Activated naive CD8-positive, alpha-beta T cell treated with anti-CD3 and anti-CD28 coated beads, Interleukin-2, amount 50 U/mL, for 24 hours (primary cell): ENCODE results near the gene N4BP2L2.

Experiments used
- ATAC-seq: fragments of 150-1000 bp; cut with Tn5 transposase; one replicate; pipeline ENCODE4 v1.10.0; 2021
- DNase-seq: peaks from one replicate; pipeline ENCODE4 v3.0.0; 2021
- H3K27ac Mint-ChIP-seq: one replicate; pipeline ENCODE4 v1.8.0; 2021; ENCODE audit warnings: mild to moderate bottlenecking, mixed read lengths
- H3K27me3 Mint-ChIP-seq: one replicate; pipeline ENCODE4 v1.8.0; 2021; ENCODE audit warnings: mixed read lengths
- H3K36me3 Mint-ChIP-seq: one replicate; pipeline ENCODE4 v1.8.0; 2021; ENCODE audit warnings: low read depth, mixed read lengths
- H3K4me1 Mint-ChIP-seq: one replicate; pipeline ENCODE4 v1.8.0; 2021; ENCODE audit warnings: mixed read lengths
- H3K4me3 Mint-ChIP-seq: one replicate; pipeline ENCODE4 v1.8.0; 2021; ENCODE audit warnings: mild to moderate bottlenecking, moderate library complexity, mixed read lengths
- H3K9me3 Mint-ChIP-seq: one replicate; pipeline ENCODE4 v1.8.0; 2021; ENCODE audit warnings: mixed read lengths

Gene N4BP2L2

DNA sequence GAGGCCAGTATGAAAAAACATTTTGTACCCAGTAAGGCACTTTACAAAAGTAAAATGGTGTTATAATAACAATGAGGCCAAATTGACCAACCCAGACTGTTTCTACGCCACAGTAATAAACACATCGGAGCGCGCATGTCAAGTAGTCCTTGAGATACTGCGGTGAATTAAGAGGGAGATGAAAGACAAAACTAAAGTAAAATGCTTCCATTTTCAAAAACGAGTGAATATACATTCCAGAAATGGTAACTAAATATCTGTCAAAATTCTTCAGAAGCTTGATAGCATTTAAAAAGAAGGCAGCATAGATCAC lies 129.6 kb downstream of the N4BP2L2 start:
- Mint-ChIP-seq H3K9me3 (no peaks in the 10 kb centered on the region), H3K27ac (no peak overlapping the region), H3K36me3 (peaks cover 20% of the 10 kb centered on the region), H3K4me3 (no peak overlapping the region), H3K4me1 (peaks cover 16% of the 10 kb centered on the region), H3K27me3 (no peaks in the 10 kb centered on the region)
- ATAC-seq (no peak), DNase-seq (no peak)

DNA sequence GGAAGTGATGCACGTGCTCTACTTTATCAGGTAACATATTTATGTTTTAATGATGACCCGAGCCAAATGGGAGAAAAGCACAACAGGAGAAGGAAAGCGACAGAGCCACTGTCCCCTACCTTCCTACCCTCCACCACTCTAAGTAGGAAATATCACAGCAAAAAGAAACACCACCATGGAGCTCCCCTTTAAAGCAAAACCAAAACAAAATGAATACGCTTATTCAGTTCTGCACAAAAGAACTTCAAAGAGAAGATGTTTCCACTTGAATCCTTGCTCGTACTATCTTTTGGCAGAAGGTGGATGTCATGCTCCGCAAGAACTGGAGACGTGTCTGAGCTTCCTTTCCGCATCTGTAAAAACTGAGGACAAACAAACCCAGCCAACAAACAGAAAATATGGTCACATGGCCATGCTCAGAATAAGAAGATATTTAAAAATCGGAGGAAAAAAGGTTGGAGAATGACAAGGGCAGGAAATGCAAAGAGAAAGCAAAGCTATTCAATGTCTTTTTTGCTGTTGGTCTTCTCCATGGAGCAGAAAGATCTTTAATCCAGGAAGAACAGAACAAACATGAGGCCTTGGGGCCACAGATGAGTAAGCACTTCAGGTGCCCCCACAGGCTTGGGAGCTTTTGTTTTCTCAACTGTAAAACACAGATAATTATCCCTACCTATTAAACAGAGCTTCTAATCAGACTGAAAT lies 130.1 kb downstream of the N4BP2L2 start:
- ATAC-seq (no peak), DNase-seq (no peak)
- Mint-ChIP-seq H3K4me1 (peaks cover 16% of the 10 kb centered on the region), H3K27ac (peak overlapping the region; percentile 1), H3K4me3 (no peak overlapping the region), H3K36me3 (peaks cover 20% of the 10 kb centered on the region), H3K27me3 (no peaks in the 10 kb centered on the region), H3K9me3 (no peaks in the 10 kb centered on the region)

DNA sequence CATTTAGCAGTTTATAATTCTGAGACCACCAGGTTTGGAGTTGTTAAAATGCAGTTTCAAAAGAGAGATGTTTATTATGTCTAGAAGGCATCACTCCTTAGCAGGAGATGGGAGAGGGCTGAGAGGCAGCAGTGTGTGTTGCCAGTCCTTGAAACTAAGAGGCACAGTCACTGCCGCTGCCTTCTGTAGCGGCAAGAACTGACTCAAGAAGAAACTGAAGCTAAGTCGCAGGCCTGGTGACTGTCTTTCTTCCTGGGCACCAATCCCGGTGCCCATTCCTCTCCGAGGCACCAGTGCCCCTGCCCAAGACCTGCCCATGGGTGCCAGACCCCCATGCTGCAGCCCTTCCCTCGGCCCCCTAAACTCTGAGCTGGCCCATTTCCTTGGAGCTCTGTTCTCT lies 130.7 kb downstream of the N4BP2L2 start:
- Mint-ChIP-seq H3K27me3 (no peaks in the 10 kb centered on the region), H3K4me3 (no peak overlapping the region), H3K36me3 (peaks cover 22% of the 10 kb centered on the region), H3K27ac (peak overlapping the region; percentile 1), H3K4me1 (peaks cover 16% of the 10 kb centered on the region), H3K9me3 (no peaks in the 10 kb centered on the region)
- DNase-seq (no peak), ATAC-seq (no peak)

DNA sequence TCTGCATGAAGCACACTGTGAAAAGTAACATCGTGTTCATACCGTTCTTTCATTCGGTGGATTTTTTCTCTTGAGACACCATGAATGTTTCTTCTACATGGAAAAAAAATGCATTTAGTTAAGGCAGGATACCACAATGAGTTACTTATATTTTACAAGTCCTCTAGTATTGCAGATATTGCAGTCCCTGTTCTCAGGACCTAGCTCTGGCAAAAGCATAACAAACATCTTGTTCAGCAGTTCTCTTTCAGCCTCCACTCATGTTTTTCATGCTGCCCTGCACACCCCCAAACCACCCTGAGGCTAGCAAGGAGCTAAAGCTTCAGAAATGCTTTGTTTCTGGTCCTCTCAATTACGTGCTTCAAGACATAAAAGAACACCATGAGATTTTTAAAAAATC lies 135.5 kb downstream of the N4BP2L2 start:
- Mint-ChIP-seq H3K4me1 (peaks cover 4% of the 10 kb centered on the region), H3K27ac (no peak overlapping the region), H3K36me3 (peaks cover 44% of the 10 kb centered on the region), H3K4me3 (no peak overlapping the region), H3K9me3 (no peaks in the 10 kb centered on the region), H3K27me3 (no peaks in the 10 kb centered on the region)
- ATAC-seq (no peak), DNase-seq (no peak)

DNA sequence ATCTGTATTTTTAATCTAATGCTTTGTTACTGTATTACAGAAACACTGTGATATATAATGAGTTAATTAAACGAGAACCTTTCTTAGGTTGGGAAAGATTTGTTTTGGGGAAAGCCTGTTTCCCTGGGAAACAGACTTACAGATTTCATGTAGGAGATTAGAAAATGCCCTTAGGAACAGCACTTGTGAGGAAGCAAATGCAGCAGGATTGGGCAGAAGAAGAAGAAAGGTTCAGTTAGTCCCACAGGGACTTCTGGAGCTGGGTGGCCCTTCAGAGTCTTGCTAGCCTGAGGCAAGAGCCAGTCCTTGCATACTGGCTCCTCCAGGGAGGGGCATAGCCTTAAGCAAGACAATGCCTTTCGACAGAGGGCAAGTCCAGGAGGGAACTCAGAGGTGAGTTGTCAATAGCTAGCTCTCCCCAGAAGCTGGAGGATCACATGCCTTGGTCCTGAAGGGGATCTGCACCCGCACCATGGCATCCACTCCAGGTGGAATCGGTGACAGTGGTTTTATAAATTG lies 147.4 kb downstream of the N4BP2L2 start:
- ATAC-seq (no peak), DNase-seq (no peak)
- peaks cover 19% of the 10 kb centered on the region for H3K4me1 Mint-ChIP-seq
- no peak overlapping the region for H3K27ac Mint-ChIP-seq
- peaks cover 23% of the 10 kb centered on the region for H3K36me3 Mint-ChIP-seq
- H3K4me3 Mint-ChIP-seq = no peak overlapping the region
- no peaks in the 10 kb centered on the region for H3K9me3 Mint-ChIP-seq
- H3K27me3 Mint-ChIP-seq = no peaks in the 10 kb centered on the region

DNA sequence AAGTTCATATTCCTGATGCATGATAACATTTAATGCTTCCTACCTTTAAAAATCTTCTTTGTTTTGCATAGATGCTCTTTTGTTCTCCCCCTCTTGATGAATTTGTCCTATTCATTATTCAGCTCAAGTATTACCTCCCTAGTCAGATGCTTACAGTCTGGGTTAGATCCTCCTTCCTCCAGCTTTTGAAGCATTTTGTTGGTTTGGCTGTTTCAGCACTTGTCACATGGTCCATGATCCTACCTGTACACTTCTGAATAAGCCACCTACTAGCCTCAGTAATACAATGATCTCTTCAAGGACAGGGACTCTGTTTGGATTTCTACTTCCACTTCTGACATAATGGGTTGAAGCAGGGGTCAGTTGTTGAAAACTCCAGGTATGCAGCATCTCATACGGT lies 148.1 kb downstream of the N4BP2L2 start:
- H3K4me1 Mint-ChIP-seq = peaks cover 19% of the 10 kb centered on the region
- no peak for DNase-seq
- no peaks in the 10 kb centered on the region for H3K27me3 Mint-ChIP-seq
- no peaks in the 10 kb centered on the region for H3K9me3 Mint-ChIP-seq
- H3K27ac Mint-ChIP-seq = no peak overlapping the region
- H3K36me3 Mint-ChIP-seq = peaks cover 20% of the 10 kb centered on the region
- H3K4me3 Mint-ChIP-seq = no peak overlapping the region
- ATAC-seq = no peak

DNA sequence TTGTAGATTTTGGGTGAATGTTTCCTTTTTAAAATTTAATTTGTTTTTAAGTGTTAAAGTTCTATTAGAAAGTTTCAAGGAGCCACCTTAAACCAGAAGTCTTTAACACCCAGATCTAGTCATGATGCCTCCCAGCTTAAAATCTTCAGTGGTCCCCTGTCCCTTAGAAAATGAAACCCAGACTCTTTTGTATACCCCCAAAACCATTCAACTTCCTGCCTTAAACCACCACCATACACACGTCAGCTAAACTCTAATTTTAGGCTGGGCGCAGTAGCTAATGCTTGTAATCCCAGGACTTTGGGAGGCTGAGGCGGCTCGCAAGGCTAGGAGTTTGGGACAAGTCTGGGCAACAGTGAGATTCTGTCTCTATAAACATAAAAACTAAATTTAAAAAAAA lies 148.5 kb downstream of the N4BP2L2 start:
- Mint-ChIP-seq H3K27ac (no peak overlapping the region), H3K4me1 (peaks cover 19% of the 10 kb centered on the region), H3K4me3 (no peak overlapping the region), H3K36me3 (peaks cover 19% of the 10 kb centered on the region), H3K9me3 (no peaks in the 10 kb centered on the region), H3K27me3 (no peaks in the 10 kb centered on the region)
- ATAC-seq (peak; percentile 57), DNase-seq (no peak)

DNA sequence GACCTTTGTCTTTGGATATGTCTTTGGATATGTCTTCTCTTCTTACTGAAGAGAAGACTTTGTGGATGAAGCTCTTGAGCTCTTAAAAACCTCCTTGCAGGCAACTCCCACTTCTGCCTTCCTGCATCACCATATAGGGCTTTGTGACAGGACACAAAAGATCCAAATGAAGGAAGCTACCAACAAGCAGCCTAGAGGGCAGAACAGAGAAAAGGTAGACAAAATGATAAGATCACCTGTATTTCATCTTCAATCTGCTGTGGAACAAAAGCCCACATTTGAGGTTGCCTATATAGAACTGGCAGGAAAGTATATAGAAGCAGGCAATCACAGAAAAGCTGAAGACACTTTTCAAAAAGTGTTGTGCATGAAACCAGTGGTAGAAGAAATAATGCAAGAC lies 153.2 kb downstream of the N4BP2L2 start:
- ATAC-seq (no peak), DNase-seq (no peak)
- Mint-ChIP-seq H3K4me3 (no peak overlapping the region), H3K27ac (no peak overlapping the region), H3K9me3 (no peaks in the 10 kb centered on the region), H3K27me3 (no peaks in the 10 kb centered on the region), H3K4me1 (peaks cover 11% of the 10 kb centered on the region), H3K36me3 (peaks cover 8% of the 10 kb centered on the region)

DNA sequence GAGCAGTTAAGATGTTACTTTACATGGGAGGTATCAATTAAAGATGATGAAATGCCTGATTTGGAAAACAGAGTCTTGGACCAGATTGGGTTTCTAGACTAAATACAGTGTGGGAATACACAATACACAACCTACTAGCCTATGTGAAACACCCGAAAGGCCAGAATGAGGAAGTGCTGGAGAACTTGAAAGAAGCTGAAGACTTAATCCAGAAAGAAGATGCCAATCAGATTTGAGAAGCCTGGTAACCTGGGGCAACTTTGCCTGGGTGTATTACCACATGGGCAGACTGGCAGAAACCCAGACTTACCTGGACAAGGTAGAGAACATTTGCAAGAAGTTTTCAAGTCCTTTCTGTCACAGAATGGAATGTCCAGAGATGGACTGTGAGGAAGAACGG lies 153.9 kb downstream of the N4BP2L2 start:
- no peak overlapping the region for H3K27ac Mint-ChIP-seq
- DNase-seq (no peak), ATAC-seq (no peak)
- peaks cover 5% of the 10 kb centered on the region for H3K4me1 Mint-ChIP-seq
- H3K9me3 Mint-ChIP-seq = no peaks in the 10 kb centered on the region
- H3K4me3 Mint-ChIP-seq = no peak overlapping the region
- no peaks in the 10 kb centered on the region for H3K27me3 Mint-ChIP-seq
- H3K36me3 Mint-ChIP-seq = peaks cover 12% of the 10 kb centered on the region

DNA sequence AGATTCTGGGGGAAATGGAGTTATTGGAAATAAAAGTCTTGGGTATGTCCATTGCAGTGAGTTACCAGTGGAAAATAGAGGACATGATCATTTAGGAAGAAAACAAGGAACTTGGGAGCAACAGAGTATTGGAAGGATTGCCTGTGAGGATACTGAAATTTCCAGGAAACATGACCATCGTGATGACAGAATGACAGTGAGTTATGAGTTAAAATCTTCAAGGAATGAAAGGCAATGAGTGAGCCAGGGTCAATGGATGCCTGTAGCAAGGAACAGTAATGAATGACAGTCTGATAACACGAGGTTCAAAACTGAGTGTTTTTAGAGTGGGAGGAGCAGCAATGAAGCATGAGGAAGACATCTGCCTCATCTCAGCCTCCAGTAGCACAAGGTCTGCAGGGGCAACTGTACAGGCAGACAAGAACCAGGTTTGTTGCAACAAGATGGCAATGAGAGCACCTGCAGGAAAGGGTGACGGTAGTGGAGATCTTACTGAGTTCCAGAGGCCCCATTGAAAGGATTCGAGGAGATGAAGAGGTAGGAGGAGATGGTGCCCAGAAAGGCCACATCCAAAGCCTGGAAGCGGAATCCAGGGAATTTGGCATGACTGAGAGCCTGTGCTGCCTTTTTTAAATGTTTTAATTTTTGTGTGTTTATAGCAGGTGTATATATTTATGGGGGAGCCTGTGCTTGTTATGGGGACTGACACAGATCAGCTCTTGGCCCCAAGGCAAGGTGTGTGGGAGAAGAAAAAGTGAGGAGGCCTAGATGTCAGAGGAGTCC lies 154.6 kb downstream of the N4BP2L2 start:
- no peaks in the 10 kb centered on the region for H3K4me1 Mint-ChIP-seq
- H3K27me3 Mint-ChIP-seq = no peaks in the 10 kb centered on the region
- ATAC-seq (no peak), DNase-seq (no peak)
- H3K27ac Mint-ChIP-seq = no peak overlapping the region
- no peaks in the 10 kb centered on the region for H3K9me3 Mint-ChIP-seq
- H3K4me3 Mint-ChIP-seq = no peak overlapping the region
- peaks cover 19% of the 10 kb centered on the region for H3K36me3 Mint-ChIP-seq
